GM23338 (cell line): ENCODE results near the gene SCG3. TPM values are rescaled to one million over a fixed set of nuclear protein-coding genes. Genes with fewer than 3 reads are reported as not detected.
A peak's percentile ranks its signal among the peaks of the same experiment; 100 is the strongest.

ENCODE experiments used
- ATAC-seq: fragments of 200-7000 bp; cut with Tn5 transposase; 3 replicates; pipeline ENCODE4 v1.9.1; 2020
- DNase-seq: peaks from one replicate; pipeline ENCODE4 v3.0.0-alpha.2; 2015; ENCODE audit warnings: low spot score
- H2AFZ ChIP-seq: fragments of 200-600 bp; sonication (generic); 2 replicates; pipeline ENCODE4 v1.8.0; 2016; ENCODE audit warnings: antibody characterized with exemption, mild to moderate bottlenecking, moderate library complexity
- H3F3A ChIP-seq: fragments of 200-600 bp; sonication (generic); replicated peaks from 2 replicates; pipeline ENCODE4 v1.8.0; 2017; ENCODE audit warnings: antibody characterized with exemption, mixed run types, low read depth
- H3K27ac ChIP-seq: fragments of 200-600 bp; sonication (generic); 2 replicates; pipeline ENCODE4 v1.6.1; 2016; ENCODE audit warnings: low read depth
- H3K27me3 ChIP-seq: fragments of 200-600 bp; sonication (generic); 2 replicates; pipeline ENCODE4 v1.8.0; 2016; ENCODE audit warnings: mild to moderate bottlenecking, mixed run types, moderate library complexity; ENCODE audit not compliant: insufficient read depth
- H3K36me3 ChIP-seq: fragments of 200-600 bp; sonication (generic); 2 replicates; pipeline ENCODE4 v1.8.0; 2016; ENCODE audit warnings: mild to moderate bottlenecking; ENCODE audit not compliant: insufficient read depth
- H3K4me1 ChIP-seq: fragments of 200-600 bp; sonication (generic); 2 replicates; pipeline ENCODE4 v1.8.0; 2016; ENCODE audit warnings: mild to moderate bottlenecking, moderate library complexity; ENCODE audit not compliant: insufficient read depth
- H3K4me2 ChIP-seq: fragments of 200-600 bp; sonication (generic); 2 replicates; pipeline ENCODE4 v1.7.1; 2017; ENCODE audit warnings: mixed run types
- H3K4me3 ChIP-seq: fragments of 200-600 bp; sonication (generic); 2 replicates; pipeline ENCODE4 v1.6.1; 2016; ENCODE audit warnings: mixed run types
- H3K79me2 ChIP-seq: fragments of 200-600 bp; sonication (generic); replicated peaks from 2 replicates; pipeline ENCODE4 v1.8.0; 2017; ENCODE audit warnings: mild to moderate bottlenecking; ENCODE audit not compliant: insufficient read depth
- H3K9me2 ChIP-seq: fragments of 200-600 bp; sonication (generic); 2 replicates; pipeline ENCODE4 v1.8.0; 2017; ENCODE audit not compliant: insufficient read depth
- H4K20me1 ChIP-seq: fragments of 200-600 bp; sonication (generic); replicated peaks from 2 replicates; pipeline ENCODE4 v1.8.0; 2017; ENCODE audit warnings: mild to moderate bottlenecking; ENCODE audit not compliant: insufficient read depth
- H3K27ac Mint-ChIP-seq: 2 replicates; pipeline ENCODE4 v1.8.0; 2020; ENCODE audit warnings: inconsistent platforms, mild to moderate bottlenecking, moderate library complexity, mixed read lengths
- H3K27me3 Mint-ChIP-seq: 3 replicates; pipeline ENCODE4 v1.8.0; 2022; ENCODE audit warnings: low read depth, mild to moderate bottlenecking, moderate library complexity, mixed read lengths, inconsistent platforms; ENCODE audit not compliant: insufficient read depth, poor library complexity
- H3K36me3 Mint-ChIP-seq: 3 replicates; pipeline ENCODE4 v1.8.0; 2021; ENCODE audit warnings: low read depth, mild to moderate bottlenecking, inconsistent platforms, moderate library complexity, mixed read lengths
- H3K4me1 Mint-ChIP-seq: 3 replicates; pipeline ENCODE4 v1.8.0; 2020; ENCODE audit warnings: mild to moderate bottlenecking, inconsistent platforms, mixed read lengths
- H3K4me3 Mint-ChIP-seq: 3 replicates; pipeline ENCODE4 v1.8.0; 2021; ENCODE audit warnings: moderate library complexity, mild to moderate bottlenecking, inconsistent platforms, mixed read lengths
- H3K9me3 Mint-ChIP-seq: 3 replicates; pipeline ENCODE4 v1.8.0; 2020; ENCODE audit warnings: moderate library complexity, mild to moderate bottlenecking, inconsistent platforms, mixed read lengths
- CREB1 ChIP-seq: fragments of 250-450 bp; sonication (Bioruptor Pico); IDR thresholded peaks from 2 replicates; pipeline ENCODE4 v1.5.0; 2020; ENCODE audit warnings: low read depth, mild to moderate bottlenecking, moderate library complexity
- EZH2 ChIP-seq: fragments of 200-600 bp; sonication (generic); IDR thresholded peaks from one replicate; pipeline ENCODE4 v1.8.0; 2017; ENCODE audit warnings: antibody characterized with exemption, mild to moderate bottlenecking, low read depth; ENCODE audit not compliant: unreplicated experiment
- POLR2AphosphoS5 ChIP-seq: IDR thresholded peaks from 2 replicates; pipeline ENCODE4 v1.6.1; 2016; ENCODE audit warnings: antibody characterized with exemption, low read depth
- REST ChIP-seq: IDR thresholded peaks from one replicate; pipeline ENCODE4 v1.6.1; 2018; ENCODE audit warnings: antibody characterized with exemption; ENCODE audit not compliant: unreplicated experiment
- polyA plus RNA-seq: library from polyadenylated mRNA; unstranded; fragments of >200 nt; fragmentation: Nextera tagmentation; extraction: Ambion mirVana; gene quantifications from 2 replicates; pipeline ENCODE4 v1.2.1, GENCODE V29; 2016
- total RNA-seq: library from RNA; depleted of rRNA; stranded (reverse); fragments of >200 nt; shearing (Covaris generic); gene quantifications from 2 replicates; pipeline ENCODE4 v1.2.3, GENCODE V29; 2014

SCG3 gene
- total and polyA plus RNA-seq, 2 experiments from 2014 or later = 44.2 to 99.5 TPM

- TF ChIP-seq REST = no peak
- no peak for TF ChIP-seq EZH2
Measured at GRCh38 chr15:51737522-51738305, 56.4 kb downstream of the SCG3 start, which contains the start of gene LYSMD2 (continued).

- Histone ChIP-seq H3K79me2 (no peaks in the 10 kb centered on the region), H3K4me1 (peaks cover 8% of the 10 kb centered on the region), H3K27ac (no peak overlapping the region), H3K9me2 (no peaks in the 10 kb centered on the region), H3K27me3 (peaks cover 42% of the 10 kb centered on the region), H3F3A (no peaks in the 10 kb centered on the region), H3K4me2 (no peak overlapping the region), H3K4me3 (0 out of 2 replicates have a peak overlapping the region, but pooled peaks have one; percentile 65), H2AFZ (no peak overlapping the region), H3K36me3 (no peaks in the 10 kb centered on the region), H4K20me1 (no peaks in the 10 kb centered on the region)
- Mint-ChIP-seq H3K9me3 (no peaks in the 10 kb centered on the region; the same call in 2 of the 3 replicates), H3K27ac (no peak overlapping the region), H3K4me3 (peak overlapping the region; percentile 65), H3K4me1 (peaks cover 12% of the 10 kb centered on the region), H3K27me3 (peaks cover 22% of the 10 kb centered on the region), H3K36me3 (no peaks in the 10 kb centered on the region; the same call in 2 of the 3 replicates)
- no peak for TF ChIP-seq POLR2AphosphoS5
- TF ChIP-seq CREB1 (CRISPR knock-in tag) = no peak
- TF ChIP-seq REST = peak; percentile 55
- DNase-seq (no peak), ATAC-seq (no peak)
Measured at GRCh38 chr15:51738553-51738952, 57.2 kb downstream of the SCG3 start.
